Measurements from ENCODE around the gene DNM3. TPM values are rescaled to one million over a fixed set of nuclear protein-coding genes. Genes with fewer than 3 reads are reported as not detected.

Gene DNM3
- total RNA-seq, 1 donor from 2014 or later, result 7.7 TPM

DNA sequence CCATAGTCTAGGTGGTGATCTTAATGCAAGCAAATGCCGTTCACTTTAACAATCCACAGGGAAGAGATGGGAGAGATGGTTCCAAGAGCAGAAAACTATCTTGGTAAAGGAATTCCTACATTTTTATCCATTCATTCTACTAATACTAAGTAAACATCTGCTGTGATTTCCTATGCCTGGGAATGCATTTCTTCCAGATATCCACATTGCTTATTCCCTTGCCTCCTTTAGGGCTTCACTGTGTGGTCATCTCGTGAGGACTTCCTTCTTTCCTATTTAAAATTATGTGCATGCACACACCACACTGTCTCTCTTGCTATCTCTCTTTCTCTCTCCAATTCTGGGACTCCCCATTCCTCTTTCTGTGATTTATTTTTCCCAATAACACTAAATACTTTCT lies 380.1 kb downstream of the DNM3 start:
- Mint-ChIP-seq H3K27ac (ENCODE audit: unreplicated experiment) (no peak overlapping the region), H3K4me1 (ENCODE audit: unreplicated experiment) (peaks cover 15% of the 10 kb centered on the region), H3K4me3 (ENCODE audit: unreplicated experiment) (no peak overlapping the region), H3K27me3 (ENCODE audit: unreplicated experiment) (no peaks in the 10 kb centered on the region), H3K36me3 (ENCODE audit: low read depth, unreplicated experiment) (no peaks in the 10 kb centered on the region), H3K9me3 (ENCODE audit: unreplicated experiment) (no peaks in the 10 kb centered on the region)
- TF ChIP-seq, protein P1, sequence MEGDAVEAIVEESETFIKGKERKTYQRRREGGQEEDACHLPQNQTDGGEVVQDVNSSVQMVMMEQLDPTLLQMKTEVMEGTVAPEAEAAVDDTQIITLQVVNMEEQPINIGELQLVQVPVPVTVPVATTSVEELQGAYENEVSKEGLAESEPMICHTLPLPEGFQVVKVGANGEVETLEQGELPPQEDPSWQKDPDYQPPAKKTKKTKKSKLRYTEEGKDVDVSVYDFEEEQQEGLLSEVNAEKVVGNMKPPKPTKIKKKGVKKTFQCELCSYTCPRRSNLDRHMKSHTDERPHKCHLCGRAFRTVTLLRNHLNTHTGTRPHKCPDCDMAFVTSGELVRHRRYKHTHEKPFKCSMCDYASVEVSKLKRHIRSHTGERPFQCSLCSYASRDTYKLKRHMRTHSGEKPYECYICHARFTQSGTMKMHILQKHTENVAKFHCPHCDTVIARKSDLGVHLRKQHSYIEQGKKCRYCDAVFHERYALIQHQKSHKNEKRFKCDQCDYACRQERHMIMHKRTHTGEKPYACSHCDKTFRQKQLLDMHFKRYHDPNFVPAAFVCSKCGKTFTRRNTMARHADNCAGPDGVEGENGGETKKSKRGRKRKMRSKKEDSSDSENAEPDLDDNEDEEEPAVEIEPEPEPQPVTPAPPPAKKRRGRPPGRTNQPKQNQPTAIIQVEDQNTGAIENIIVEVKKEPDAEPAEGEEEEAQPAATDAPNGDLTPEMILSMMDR (IDR thresholded peaks at IDR 0.05; ENCODE audit: unreplicated experiment), result no peak
- DNase-seq (ENCODE audit: low spot score), result no peak

DNA sequence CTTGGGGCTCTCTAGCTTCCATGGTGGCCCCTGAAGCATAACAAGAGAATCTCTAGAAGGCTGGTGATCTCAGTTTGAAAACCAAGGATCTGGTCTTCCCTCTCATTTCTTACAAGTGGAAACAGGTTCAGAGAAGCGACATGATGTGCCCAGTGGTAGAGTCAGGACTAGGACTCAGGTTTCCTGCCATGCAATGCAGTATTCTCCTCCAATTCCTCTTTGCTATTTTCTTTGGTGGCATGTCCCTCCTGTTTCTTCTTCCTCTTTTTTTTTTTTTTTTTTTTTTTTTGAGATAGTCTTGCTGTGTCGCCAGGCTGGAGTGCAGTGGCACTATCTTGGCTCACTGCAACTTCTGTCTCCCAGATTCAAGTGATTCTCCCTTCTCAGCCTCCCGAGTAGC lies 383.6 kb downstream of the DNM3 start:
- TF ChIP-seq, protein P1 (IDR thresholded peaks at IDR 0.05; ENCODE audit: unreplicated experiment), result no peak
- no peak for DNase-seq (ENCODE audit: low spot score)
- H3K4me1 Mint-ChIP-seq (ENCODE audit: unreplicated experiment), result peaks cover 10% of the 10 kb centered on the region
- H3K9me3 Mint-ChIP-seq (ENCODE audit: unreplicated experiment), result no peaks in the 10 kb centered on the region
- no peaks in the 10 kb centered on the region for H3K27me3 Mint-ChIP-seq (ENCODE audit: unreplicated experiment)
- no peaks in the 10 kb centered on the region for H3K36me3 Mint-ChIP-seq (ENCODE audit: low read depth, unreplicated experiment)
- H3K4me3 Mint-ChIP-seq (ENCODE audit: unreplicated experiment), result no peak overlapping the region
- no peak overlapping the region for H3K27ac Mint-ChIP-seq (ENCODE audit: unreplicated experiment)

DNA sequence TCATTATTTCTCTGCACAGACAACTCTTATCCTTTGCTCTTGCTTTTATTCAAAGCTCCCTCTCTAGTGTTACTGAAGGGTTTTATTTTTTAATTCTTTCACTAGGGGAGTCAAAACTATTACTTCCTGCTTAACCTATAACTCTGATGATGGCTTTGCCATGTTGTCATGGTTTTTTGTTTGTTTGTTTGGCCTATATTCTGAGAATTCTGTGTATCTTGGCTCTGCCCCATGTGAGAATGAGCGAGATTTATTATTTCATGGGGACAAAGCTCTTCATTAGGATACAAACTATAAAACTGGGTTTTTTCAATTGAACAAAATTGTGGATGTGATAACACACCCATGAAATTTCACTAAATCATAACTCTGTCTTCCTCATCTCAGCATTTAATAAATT lies 388.6 kb downstream of the DNM3 start:
- TF ChIP-seq, protein P1 (IDR thresholded peaks at IDR 0.05; ENCODE audit: unreplicated experiment), result no peak
- Mint-ChIP-seq H3K9me3 (ENCODE audit: unreplicated experiment) (no peaks in the 10 kb centered on the region), H3K4me1 (ENCODE audit: unreplicated experiment) (peaks cover 2% of the 10 kb centered on the region), H3K27ac (ENCODE audit: unreplicated experiment) (no peak overlapping the region), H3K36me3 (ENCODE audit: low read depth, unreplicated experiment) (no peaks in the 10 kb centered on the region), H3K4me3 (ENCODE audit: unreplicated experiment) (no peak overlapping the region), H3K27me3 (ENCODE audit: unreplicated experiment) (no peaks in the 10 kb centered on the region)
- no peak for DNase-seq (ENCODE audit: low spot score)

DNA sequence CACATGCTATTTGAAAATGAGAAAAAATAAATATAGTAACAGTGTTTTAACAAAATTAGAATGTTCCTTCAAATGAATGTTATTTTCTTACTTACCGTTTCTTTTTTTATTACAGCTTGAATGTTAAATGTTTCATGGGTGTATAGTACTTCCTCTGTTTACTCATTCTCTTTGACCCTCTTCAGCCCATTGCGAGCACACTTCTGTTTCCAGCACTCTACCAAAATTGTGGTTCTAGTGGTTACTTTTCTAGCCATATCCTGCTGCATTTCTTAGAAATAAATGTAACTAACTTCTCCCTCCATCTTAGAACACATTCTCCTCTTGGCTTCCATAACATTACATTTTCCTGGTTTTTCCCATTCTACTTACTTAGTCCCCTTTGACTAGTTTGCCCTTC lies 389.2 kb downstream of the DNM3 start:
- Mint-ChIP-seq H3K4me1 (ENCODE audit: unreplicated experiment) (no peaks in the 10 kb centered on the region), H3K4me3 (ENCODE audit: unreplicated experiment) (no peak overlapping the region), H3K27me3 (ENCODE audit: unreplicated experiment) (no peaks in the 10 kb centered on the region), H3K9me3 (ENCODE audit: unreplicated experiment) (no peaks in the 10 kb centered on the region), H3K27ac (ENCODE audit: unreplicated experiment) (no peak overlapping the region), H3K36me3 (ENCODE audit: low read depth, unreplicated experiment) (no peaks in the 10 kb centered on the region)
- DNase-seq (ENCODE audit: low spot score), result no peak
- TF ChIP-seq, protein P1 (IDR thresholded peaks at IDR 0.05; ENCODE audit: unreplicated experiment), result no peak

DNA sequence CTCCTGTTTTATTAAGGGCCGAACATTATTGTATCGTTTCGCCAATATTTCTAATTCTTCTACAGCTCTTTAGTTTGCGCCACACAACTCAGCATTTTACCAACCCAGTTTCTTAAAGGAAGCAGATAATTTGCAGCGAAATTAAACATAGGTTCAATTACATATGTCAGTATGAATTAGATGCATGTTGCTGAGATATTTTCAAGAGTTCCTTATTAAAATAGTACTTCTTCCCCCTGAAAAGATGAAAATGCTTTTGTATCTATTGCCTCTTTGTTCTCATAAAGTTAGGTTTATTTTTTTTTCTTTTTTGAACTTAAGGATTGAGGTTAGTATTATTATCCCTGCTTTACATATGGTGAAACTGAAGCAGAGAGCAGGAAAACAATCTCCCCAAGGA lies 395.7 kb downstream of the DNM3 start:
- no peaks in the 10 kb centered on the region for H3K36me3 Mint-ChIP-seq (ENCODE audit: low read depth, unreplicated experiment)
- no peaks in the 10 kb centered on the region for H3K27me3 Mint-ChIP-seq (ENCODE audit: unreplicated experiment)
- no peaks in the 10 kb centered on the region for H3K9me3 Mint-ChIP-seq (ENCODE audit: unreplicated experiment)
- no peak for DNase-seq (ENCODE audit: low spot score)
- H3K4me3 Mint-ChIP-seq (ENCODE audit: unreplicated experiment), result no peak overlapping the region
- no peak overlapping the region for H3K27ac Mint-ChIP-seq (ENCODE audit: unreplicated experiment)
- TF ChIP-seq, protein P1 (IDR thresholded peaks at IDR 0.05; ENCODE audit: unreplicated experiment), result no peak
- H3K4me1 Mint-ChIP-seq (ENCODE audit: unreplicated experiment), result peaks cover 19% of the 10 kb centered on the region

All from endothelial cell (in vitro differentiated cells).